GM12874 (cell line): ENCODE measurements around the gene RBMS1.

Experiments
- CTCF ChIP-seq: IDR thresholded peaks from 2 replicates; pipeline ENCODE4 v1.5.1; 2011; ENCODE audit warnings: low read depth, mild to moderate bottlenecking, control low read depth, low read length, moderate library complexity; ENCODE audit not compliant: insufficient read depth

The RBMS1 gene

GRCh38 chr2:160301420-160301819 is 192.2 kb downstream of the RBMS1 start:
- no peak for TF ChIP-seq CTCF

GRCh38 chr2:160300203-160300602 is 193.4 kb downstream of the RBMS1 start:
- TF ChIP-seq CTCF = no peak

GRCh38 chr2:160299540-160299939 is 194.1 kb downstream of the RBMS1 start:
- no peak for TF ChIP-seq CTCF

GRCh38 chr2:160298960-160299359 is 194.6 kb downstream of the RBMS1 start:
- no peak for TF ChIP-seq CTCF

GRCh38 chr2:160295519-160296207 is 197.9 kb downstream of the RBMS1 start:
- no peak for TF ChIP-seq CTCF

- no peak for TF ChIP-seq CTCF
Measured at GRCh38 chr2:160294889-160295288, 198.7 kb downstream of the RBMS1 start.

GRCh38 chr2:160294339-160294803 is 199.2 kb downstream of the RBMS1 start:
- no peak for TF ChIP-seq CTCF
